Keratinocyte (primary cell): ENCODE measurements around the gene KRT4. TPM values are rescaled to one million over a fixed set of nuclear protein-coding genes. Genes with fewer than 3 reads are reported as not detected.

ENCODE experiments used
- DNase-seq: peaks from one replicate; pipeline ENCODE4 v3.0.0-alpha.2; 2011; ENCODE audit warnings: low read depth, missing footprints, low spot score
- FAIRE-seq: peaks from 2 replicates; lab custom pipeline; 2011; peaks lifted over from hg19 to GRCh38; lab: Jason Lieb, UNC
- H2AFZ ChIP-seq: 2 replicates; pipeline ENCODE4 v1.6.0; 2012; ENCODE audit warnings: low read length, control low read depth, inconsistent platforms; ENCODE audit not compliant: control insufficient read depth
- H3K27ac ChIP-seq: 2 replicates; pipeline ENCODE4 v1.5.1; 2011; ENCODE audit warnings: low read length; ENCODE audit not compliant: control insufficient read depth, insufficient read depth
- H3K27me3 ChIP-seq: 3 replicates; pipeline ENCODE4 v1.6.0; 2011; ENCODE audit warnings: low read length; ENCODE audit not compliant: control insufficient read depth, insufficient read depth; ENCODE audit errors: extremely low read depth
- H3K36me3 ChIP-seq, 2 experiments: 2 replicates in 1 of 2; 3 replicates in 1 of 2; pipeline ENCODE4 v1.5.1; 2011; ENCODE audit warnings: low read length in 2 of 2, mild to moderate bottlenecking in 1 of 2; ENCODE audit not compliant: control insufficient read depth in 2 of 2, insufficient read depth in 2 of 2; ENCODE audit errors: extremely low read depth in 1 of 2
- H3K4me1 ChIP-seq: 3 replicates; pipeline ENCODE4 v1.5.1; 2011; ENCODE audit warnings: low read length; ENCODE audit not compliant: control insufficient read depth, insufficient read depth; ENCODE audit errors: extremely low read depth
- H3K4me2 ChIP-seq: 3 replicates; pipeline ENCODE4 v1.6.0; 2011; ENCODE audit warnings: low read depth, low read length; ENCODE audit not compliant: control insufficient read depth, insufficient read depth; ENCODE audit errors: extremely low read depth
- H3K4me3 ChIP-seq, 3 experiments: fragments of 200-600 bp in 1 of 3; sonication (generic) in 1 of 3; 2 replicates in 2 of 3; 3 replicates in 1 of 3; pipeline ENCODE4 v1.5.1; 2011 to 2016; ENCODE audit warnings: low read length in 3 of 3, mild to moderate bottlenecking in 3 of 3, control low read depth in 2 of 3, inconsistent platforms in 1 of 3, low read depth in 1 of 3, mixed read lengths in 1 of 3, mixed run types in 1 of 3, moderate library complexity in 1 of 3; ENCODE audit not compliant: control insufficient read depth in 2 of 3, insufficient read depth in 2 of 3; ENCODE audit errors: extremely low read depth in 1 of 3
- H3K79me2 ChIP-seq: 2 replicates; pipeline ENCODE4 v1.6.0; 2012; ENCODE audit warnings: low read length; ENCODE audit not compliant: control insufficient read depth, insufficient read depth
- H3K9ac ChIP-seq: 3 replicates; pipeline ENCODE4 v1.6.0; 2011; ENCODE audit warnings: low read length; ENCODE audit not compliant: control insufficient read depth, insufficient read depth; ENCODE audit errors: extremely low read depth
- H3K9me1 ChIP-seq: 3 replicates; pipeline ENCODE4 v1.6.0; 2011; ENCODE audit warnings: low read length; ENCODE audit not compliant: control insufficient read depth, insufficient read depth; ENCODE audit errors: extremely low read depth
- H3K9me3 ChIP-seq: 2 replicates; pipeline ENCODE4 v1.5.1; 2012; ENCODE audit warnings: low read depth, low read length; ENCODE audit not compliant: control insufficient read depth
- H4K20me1 ChIP-seq: 3 replicates; pipeline ENCODE4 v1.6.0; 2011; ENCODE audit warnings: low read length; ENCODE audit not compliant: control insufficient read depth, insufficient read depth; ENCODE audit errors: extremely low read depth
- CTCF ChIP-seq, 3 experiments: IDR thresholded peaks in 1 of 3; conservative IDR thresholded peaks in 1 of 3; optimal IDR thresholded peaks in 1 of 3; 2 replicates in 2 of 3; 3 replicates in 1 of 3; pipeline versions ENCODE3 to v1.5.1; 2011; ENCODE audit warnings: low read length in 3 of 3, mild to moderate bottlenecking in 3 of 3, moderate library complexity in 2 of 3, control low read depth in 1 of 3, inconsistent platforms in 1 of 3; ENCODE audit not compliant: insufficient read depth in 2 of 3; ENCODE audit errors: extremely low read depth in 1 of 3
- EZH2 ChIP-seq: IDR thresholded peaks from one replicate; pipeline ENCODE4 v1.6.1; 2012; ENCODE audit warnings: inconsistent platforms, mild to moderate bottlenecking, low read length, moderate library complexity
- dilution Hi-C: fragments of 300-500 bp; cut with MboI; formaldehyde crosslinking; loops from one replicate; pipeline ENCODE4 v1.7.0; 2020; ENCODE audit warnings: low sequenced_read_pairs; ENCODE audit not compliant: extremely low pct_ligation_motif_present
- polyA plus RNA-seq, 5 experiments: library from polyadenylated mRNA; depleted of rRNA in 3 of 5; stranded (reverse) in 3 of 5; stranded (forward) in 1 of 5; unstranded in 1 of 5; fragments of >200 nt; gene quantifications; 1 replicate in 1 of 5; 2 replicates in 3 of 5; 3 replicates in 1 of 5; pipeline versions ENCODE4 v1.2.1 to v1.2.3, GENCODE V29; 2011 to 2012; ENCODE audit warnings: missing spikeins in 2 of 5, low read depth in 1 of 5, low replicate concordance in 1 of 5

Gene KRT4
- polyA plus RNA-seq, 1 donor (not counting 4 experiments of a cell fraction or from before 2014, with no cell fraction given): 2.0 TPM

- Histone ChIP-seq H3K9me3 (no peaks in the 10 kb centered on the region), H3K4me1 (no peaks in the 10 kb centered on the region), H3K79me2 (no peaks in the 10 kb centered on the region), H3K27ac (no peak overlapping the region), H3K36me3 (no peaks in the 10 kb centered on the region), H3K4me2 (no peak overlapping the region), H3K27me3 (peaks cover 37% of the 10 kb centered on the region), H3K4me3 (no peak overlapping the region), H3K9ac (no peak overlapping the region), H2AFZ (no peak overlapping the region), H3K9me1 (no peaks in the 10 kb centered on the region), H4K20me1 (no peaks in the 10 kb centered on the region)
- DNase-seq (no peak), FAIRE-seq (no peak)
- dilution Hi-C loops: no loop called here
- TF ChIP-seq CTCF (optimal IDR thresholded peaks at IDR 0.05 in 1 of 3, IDR thresholded peaks at IDR 0.05 in 1 of 3, conservative IDR thresholded peaks at IDR 0.05 in 1 of 3; ENCODE audit: extremely low read depth in 1 of 3, insufficient read depth in 2 of 3, low read length in 3 of 3) (no peak), EZH2 (no peak)
Observed at GRCh38 chr12:52779914-52780313, 34.0 kb downstream of the KRT4 start.

GRCh38 chr12:52778833-52779232 is 35.1 kb downstream of the KRT4 start:
- dilution Hi-C loops: no loop called here
- no peak for TF ChIP-seq EZH2
- TF ChIP-seq CTCF (optimal IDR thresholded peaks at IDR 0.05 in 1 of 3, IDR thresholded peaks at IDR 0.05 in 1 of 3, conservative IDR thresholded peaks at IDR 0.05 in 1 of 3; ENCODE audit: extremely low read depth in 1 of 3, insufficient read depth in 2 of 3, low read length in 3 of 3): no peak
- H3K27me3 ChIP-seq: peaks cover 45% of the 10 kb centered on the region

More at GRCh38 chr12:52778833-52779232, 35.1 kb downstream of the KRT4 start:
- H3K4me1 ChIP-seq: no peaks in the 10 kb centered on the region
- no peak overlapping the region for H3K27ac ChIP-seq
- no peak for DNase-seq
- H3K36me3 ChIP-seq: no peaks in the 10 kb centered on the region
- H4K20me1 ChIP-seq: no peaks in the 10 kb centered on the region
- H3K79me2 ChIP-seq: no peaks in the 10 kb centered on the region
- H3K9ac ChIP-seq: no peak overlapping the region
- no peaks in the 10 kb centered on the region for H3K9me3 ChIP-seq
- no peak overlapping the region for H3K4me2 ChIP-seq
- no peak overlapping the region for H2AFZ ChIP-seq
- H3K4me3 ChIP-seq: no peak overlapping the region
- H3K9me1 ChIP-seq: no peaks in the 10 kb centered on the region
- no peak for FAIRE-seq
